Measurements from ENCODE around the gene ENDOD1.

The ENDOD1 gene

GRCh38 chr11:95111923-95112540, 22.4 kb downstream of the ENDOD1 start:
- Histone ChIP-seq H3K27ac (no peak overlapping the region), H3K27me3 (no peaks in the 10 kb centered on the region), H3K4me3 (no peak overlapping the region), H3K9me3 (no peaks in the 10 kb centered on the region), H3K36me3 (peaks cover 0 to 5% (median 4%) of the 10 kb centered on the region in 3 donors), H3K4me1 (peaks cover 0 to 56% (median 34%) of the 10 kb centered on the region in 4 donors)
- no peak for TF ChIP-seq CTCF (IDR thresholded peaks at IDR 0.05)
- intact Hi-C loops (cut with DNase I; ENCODE audit: low total_unique reads): no loop called here
- no peak for DNase-seq

GRCh38 chr11:95115597-95115996, 26.0 kb downstream of the ENDOD1 start:
- intact Hi-C loops (cut with DNase I; ENCODE audit: low total_unique reads): no loop called here
- H3K9me3 ChIP-seq: no peaks in the 10 kb centered on the region
- H3K27ac ChIP-seq: no peak overlapping the region
- H3K36me3 ChIP-seq: no peaks in the 10 kb centered on the region
- H3K4me3 ChIP-seq: no peak overlapping the region
- DNase-seq: no peak
- no peaks in the 10 kb centered on the region for H3K27me3 ChIP-seq
- TF ChIP-seq CTCF (IDR thresholded peaks at IDR 0.05): no peak
- peaks cover 0 to 38% (median 11%) of the 10 kb centered on the region in 4 donors for H3K4me1 ChIP-seq

- no peak for DNase-seq
- Histone ChIP-seq H3K9me3 (no peaks in the 10 kb centered on the region), H3K4me3 (no peak overlapping the region), H3K4me1 (peaks cover 0 to 32% (median 9%) of the 10 kb centered on the region in 4 donors), H3K27me3 (no peaks in the 10 kb centered on the region), H3K27ac (no peak overlapping the region), H3K36me3 (no peaks in the 10 kb centered on the region)
- no peak for TF ChIP-seq CTCF (IDR thresholded peaks at IDR 0.05)
- intact Hi-C loops (cut with DNase I; ENCODE audit: low total_unique reads): no loop called here
Measured at GRCh38 chr11:95119361-95120060, 29.9 kb downstream of the ENDOD1 start.

GRCh38 chr11:95121698-95122097, 32.1 kb downstream of the ENDOD1 start:
- DNase-seq: no peak

GRCh38 chr11:95123556-95123955, 33.9 kb downstream of the ENDOD1 start:
- H3K4me3 ChIP-seq: no peak overlapping the region
- H3K36me3 ChIP-seq: peaks cover 3 to 8% (median 8%) of the 10 kb centered on the region in 3 donors
- DNase-seq: no peak
- TF ChIP-seq CTCF (IDR thresholded peaks at IDR 0.05): no peak
- H3K27me3 ChIP-seq: no peaks in the 10 kb centered on the region
- no peaks in the 10 kb centered on the region for H3K9me3 ChIP-seq
- H3K27ac ChIP-seq: no peak overlapping the region
- intact Hi-C loops (cut with DNase I; ENCODE audit: low total_unique reads): no loop called here
- peaks cover 0 to 26% (median 9%) of the 10 kb centered on the region in 4 donors for H3K4me1 ChIP-seq

More at GRCh38 chr11:95121698-95122097, 32.1 kb downstream of the ENDOD1 start:
- Histone ChIP-seq H3K36me3 (no peaks in the 10 kb centered on the region), H3K9me3 (no peaks in the 10 kb centered on the region), H3K27ac (no peak overlapping the region), H3K27me3 (no peaks in the 10 kb centered on the region), H3K4me1 (peaks cover 0 to 32% (median 9%) of the 10 kb centered on the region in 4 donors), H3K4me3 (no peak overlapping the region)
- no peak for TF ChIP-seq CTCF (IDR thresholded peaks at IDR 0.05)
- intact Hi-C loops (cut with DNase I; ENCODE audit: low total_unique reads): no loop called here
